SK-N-DZ (cell line): ENCODE data around the gene CLIP2.
A peak's percentile ranks its signal among the peaks of the same experiment; 100 is the strongest.

Experiments
- DNase-seq: peaks from one replicate; pipeline ENCODE4 v3.0.0-alpha.2; 2015; ENCODE audit warnings: low spot score

Gene CLIP2

GRCh38 chr7:74271742-74272141 lies 17.5 kb upstream of the CLIP2 start:
- no peak for DNase-seq

GRCh38 chr7:74272305-74273038 lies 16.7 kb upstream of the CLIP2 start:
- peak; percentile 56 for DNase-seq

GRCh38 chr7:74275401-74275881 lies 13.8 kb upstream of the CLIP2 start:
- DNase-seq = peak; percentile 41

GRCh38 chr7:74277636-74278035 lies 11.6 kb upstream of the CLIP2 start:
- DNase-seq = no peak

- no peak for DNase-seq
Measured at GRCh38 chr7:74280985-74281384, 8.2 kb upstream of the CLIP2 start.

GRCh38 chr7:74282748-74283459 lies 6.3 kb upstream of the CLIP2 start:
- no peak for DNase-seq

GRCh38 chr7:74283858-74284447 lies 5.3 kb upstream of the CLIP2 start:
- no peak for DNase-seq

GRCh38 chr7:74284781-74285259 lies 4.4 kb upstream of the CLIP2 start:
- no peak for DNase-seq

GRCh38 chr7:74286131-74286530 lies 3.1 kb upstream of the CLIP2 start:
- no peak for DNase-seq

GRCh38 chr7:74287303-74288033 lies 1.7 kb upstream of the CLIP2 start:
- no peak for DNase-seq

- no peak for DNase-seq
Measured at GRCh38 chr7:74288034-74288881, 949 bp upstream of the CLIP2 start.

GRCh38 chr7:74289659-74290552 lies 699 bp downstream of the CLIP2 start:
- DNase-seq = no peak

- DNase-seq = no peak
Measured at GRCh38 chr7:74290553-74290950, 1.3 kb downstream of the CLIP2 start.

GRCh38 chr7:74290981-74291441 lies 1.8 kb downstream of the CLIP2 start:
- DNase-seq = no peak

- DNase-seq = no peak
Measured at GRCh38 chr7:74291535-74291934, 2.3 kb downstream of the CLIP2 start.

- no peak for DNase-seq
Measured at GRCh38 chr7:74292757-74293576, 3.8 kb downstream of the CLIP2 start.

GRCh38 chr7:74293577-74293908 lies 4.3 kb downstream of the CLIP2 start:
- no peak for DNase-seq

- peak; percentile 64 for DNase-seq
Measured at GRCh38 chr7:74294191-74294998, 5.2 kb downstream of the CLIP2 start.
